Measurements from ENCODE around the gene S1PR4. TPM values are rescaled to one million over a fixed set of nuclear protein-coding genes. Genes with fewer than 3 reads are reported as not detected.

The S1PR4 gene
- polyA plus RNA-seq, 1 experiment, result not detected

- Histone ChIP-seq H3K9me3 (ENCODE audit: control insufficient read depth, insufficient read depth, low read length) (peaks cover 3% of the 10 kb centered on the region; the same call in 1 of the 2 replicates), H3K27ac (ENCODE audit: low read depth, low read length) (no peak overlapping the region), H3K4me3 (ENCODE audit: low read depth, low read length) (no peak overlapping the region), H3K27me3 (ENCODE audit: control insufficient read depth, insufficient read depth, low read length) (no peaks in the 10 kb centered on the region)
- CTCF ChIA-PET, result no interaction called here
- no peak for DNase-seq (ENCODE audit: low read depth, low spot score)
- POLR2A ChIA-PET, result no interaction called here
- no peak for TF ChIP-seq CTCF (IDR thresholded peaks at IDR 0.05; ENCODE audit: low read depth, low read length)
These were observed 30.1 kb upstream of the S1PR4 start for GRCh38 chr19:3148503-3148902.

- Histone ChIP-seq H3K27me3 (ENCODE audit: control insufficient read depth, insufficient read depth, low read length) (no peaks in the 10 kb centered on the region), H3K9me3 (ENCODE audit: control insufficient read depth, insufficient read depth, low read length) (peaks cover 3% of the 10 kb centered on the region; the same call in 1 of the 2 replicates), H3K4me3 (ENCODE audit: low read depth, low read length) (no peak overlapping the region), H3K27ac (ENCODE audit: low read depth, low read length) (no peak overlapping the region)
- ChIA-PET POLR2A (no interaction called here), CTCF (no interaction called here)
- TF ChIP-seq CTCF (IDR thresholded peaks at IDR 0.05; ENCODE audit: low read depth, low read length), result no peak
- DNase-seq (ENCODE audit: low read depth, low spot score), result no peak
These were observed 29.5 kb upstream of the S1PR4 start for GRCh38 chr19:3149089-3149488.

GRCh38 chr19:3149526-3150505 lies 28.8 kb upstream of the S1PR4 start:
- no peaks in the 10 kb centered on the region for H3K27me3 ChIP-seq (ENCODE audit: control insufficient read depth, insufficient read depth, low read length)
- H3K4me3 ChIP-seq (ENCODE audit: low read depth, low read length), result no peak overlapping the region
- ChIA-PET POLR2A (no interaction called here), CTCF (interaction anchor here (0.6 kb wide), 1 partner anchor 17 kb away, joined by 4 read pairs; no protein-coding TSS in a partner anchor)
- no peak overlapping the region for H3K27ac ChIP-seq (ENCODE audit: low read depth, low read length)
- no peak for TF ChIP-seq CTCF (IDR thresholded peaks at IDR 0.05; ENCODE audit: low read depth, low read length)
- no peak for DNase-seq (ENCODE audit: low read depth, low spot score)
- peaks cover 3% of the 10 kb centered on the region; the same call in 1 of the 2 replicates for H3K9me3 ChIP-seq (ENCODE audit: control insufficient read depth, insufficient read depth, low read length)

- no peak for DNase-seq (ENCODE audit: low read depth, low spot score)
- ChIA-PET POLR2A (no interaction called here), CTCF (no interaction called here)
- Histone ChIP-seq H3K9me3 (ENCODE audit: control insufficient read depth, insufficient read depth, low read length) (peaks cover 3% of the 10 kb centered on the region; the same call in 1 of the 2 replicates), H3K27me3 (ENCODE audit: control insufficient read depth, insufficient read depth, low read length) (no peaks in the 10 kb centered on the region), H3K4me3 (ENCODE audit: low read depth, low read length) (no peak overlapping the region), H3K27ac (ENCODE audit: low read depth, low read length) (no peak overlapping the region)
- TF ChIP-seq CTCF (IDR thresholded peaks at IDR 0.05; ENCODE audit: low read depth, low read length), result no peak
These were observed 27.7 kb upstream of the S1PR4 start for GRCh38 chr19:3150739-3151329.

Data from AG04450 (cell line).